OCI-M1 (cell line): ENCODE results near the gene C9orf152.
"Not testable (repeated sequence)": the region's sequence is repeated elsewhere in the genome, so short reads cannot be mapped to it uniquely, and the experiment has no call there.

ENCODE experiments used
- DNase-seq: peaks from one replicate; lab custom pipeline; 2025; lab: John Stamatoyannopoulos, UW

Gene C9orf152

GRCh38 chr9:110214586-110215355 is 6.8 kb upstream of the C9orf152 start:
- DNase-seq, result no peak

DNA sequence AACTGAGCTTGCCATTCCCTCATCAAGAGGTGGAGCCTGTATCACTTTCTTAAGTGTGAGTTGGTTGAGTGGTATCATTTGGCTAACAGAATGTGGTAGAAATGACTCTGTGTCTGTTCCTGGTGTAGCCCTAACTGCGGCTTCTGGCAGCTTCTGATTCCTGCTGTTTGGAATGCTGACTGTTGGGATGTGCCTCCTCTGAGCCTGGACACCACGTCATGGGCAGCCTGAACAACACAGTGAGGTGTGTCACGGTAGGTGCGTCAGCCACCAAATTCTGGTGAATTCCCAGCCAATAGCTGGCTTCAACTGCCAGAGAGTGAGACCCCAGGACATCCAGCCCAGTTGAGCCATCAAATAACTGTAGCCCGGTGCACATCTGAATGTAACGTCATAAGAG is 6.1 kb upstream of the C9orf152 start:
- DNase-seq, result no peak

GRCh38 chr9:110213413-110214044 is 5.6 kb upstream of the C9orf152 start:
- no peak for DNase-seq

DNA sequence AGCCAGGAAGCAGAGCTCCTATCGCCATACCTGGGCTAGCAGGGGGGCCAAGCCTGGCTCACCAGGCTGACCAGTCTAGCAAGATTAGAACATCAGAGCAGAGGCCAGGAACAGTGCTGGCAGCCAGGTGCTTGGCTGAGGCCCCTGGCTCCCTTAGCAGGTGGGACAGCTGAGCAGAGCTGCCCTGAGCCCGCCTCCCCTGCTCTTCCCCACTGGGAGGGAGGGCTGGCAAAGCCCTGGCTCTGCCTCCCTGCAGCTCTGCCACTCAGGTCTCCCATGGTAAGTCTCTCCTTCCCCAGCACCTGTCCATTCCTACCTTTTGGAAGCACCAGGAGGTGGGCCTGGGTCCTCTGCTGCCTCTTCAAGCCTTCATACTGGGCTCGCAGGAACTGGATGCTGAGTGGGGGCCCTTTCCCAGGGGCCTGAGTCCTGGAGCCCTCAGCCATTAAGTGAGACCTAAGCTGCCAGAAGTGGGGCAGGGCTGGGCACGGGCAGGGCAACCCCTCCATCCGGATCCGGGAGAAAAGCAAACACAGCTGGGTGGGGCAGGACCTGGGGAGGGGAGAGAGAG is 803 bp downstream of the C9orf152 start:
- DNase-seq, result no peak

DNA sequence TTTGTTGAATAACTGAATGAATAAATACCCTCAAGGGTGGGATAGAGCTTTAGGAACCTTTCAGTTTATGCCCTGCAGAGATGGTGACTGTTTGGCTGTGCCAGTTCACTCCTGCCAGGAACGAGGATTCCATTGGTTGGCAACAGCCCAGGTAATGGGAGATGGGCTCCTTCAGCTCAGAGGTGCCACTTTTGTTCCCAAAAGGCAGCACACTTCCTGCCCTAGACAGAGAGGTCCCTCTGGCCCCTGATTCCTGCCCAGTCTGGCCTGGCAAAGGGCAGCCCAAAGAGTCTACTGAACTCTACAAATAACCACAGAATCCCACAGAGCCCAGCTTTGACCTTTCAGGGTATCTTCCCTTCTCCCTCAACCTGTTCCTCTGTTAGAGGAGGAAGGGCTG is 1.6 kb downstream of the C9orf152 start:
- no peak for DNase-seq

GRCh38 chr9:110205612-110206011 is 2.3 kb downstream of the C9orf152 start:
- peak; percentile 2 for DNase-seq

DNA sequence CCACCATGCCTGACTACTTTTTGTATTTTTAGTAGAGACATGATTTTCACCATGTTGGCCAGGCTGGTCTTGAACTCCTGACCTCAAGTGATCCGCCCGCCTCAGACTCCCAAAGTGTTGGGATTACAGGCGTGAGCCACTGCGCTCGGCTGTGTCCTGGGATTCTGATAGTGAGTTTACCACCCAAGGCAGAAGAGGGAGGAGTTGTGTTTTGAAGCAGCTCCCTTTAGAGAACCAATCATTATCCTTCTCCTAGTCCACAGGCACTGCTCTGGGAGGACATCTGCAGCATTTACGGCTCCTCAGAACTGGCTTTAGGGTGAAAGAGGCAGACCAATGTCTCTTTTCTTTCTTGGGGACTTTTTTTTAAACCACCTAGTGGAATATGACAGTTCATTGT is 5.7 kb downstream of the C9orf152 start:
- DNase-seq, result no peak

GRCh38 chr9:110199643-110200042 is 8.3 kb downstream of the C9orf152 start:
- DNase-seq, result no peak

DNA sequence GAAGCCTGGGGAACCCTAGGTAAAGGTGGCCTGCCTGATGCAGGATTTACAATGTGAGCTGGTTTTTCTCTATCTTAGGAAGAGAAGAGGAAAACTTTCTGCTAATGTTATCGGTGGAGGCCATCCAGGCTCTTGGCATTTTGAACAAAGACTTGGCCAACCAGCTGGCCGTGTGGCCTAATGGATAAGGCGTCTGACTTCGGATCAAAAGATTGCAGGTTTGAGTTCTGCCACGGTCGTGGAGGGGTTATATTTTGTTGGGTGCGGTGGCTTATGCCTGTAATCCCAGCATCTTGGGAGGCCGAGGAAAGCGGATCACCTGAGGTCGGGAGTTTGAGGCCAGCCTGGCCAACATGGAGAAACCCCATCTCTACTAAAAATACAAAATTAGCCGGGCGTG is 9.6 kb downstream of the C9orf152 start:
- no peak for DNase-seq

DNA sequence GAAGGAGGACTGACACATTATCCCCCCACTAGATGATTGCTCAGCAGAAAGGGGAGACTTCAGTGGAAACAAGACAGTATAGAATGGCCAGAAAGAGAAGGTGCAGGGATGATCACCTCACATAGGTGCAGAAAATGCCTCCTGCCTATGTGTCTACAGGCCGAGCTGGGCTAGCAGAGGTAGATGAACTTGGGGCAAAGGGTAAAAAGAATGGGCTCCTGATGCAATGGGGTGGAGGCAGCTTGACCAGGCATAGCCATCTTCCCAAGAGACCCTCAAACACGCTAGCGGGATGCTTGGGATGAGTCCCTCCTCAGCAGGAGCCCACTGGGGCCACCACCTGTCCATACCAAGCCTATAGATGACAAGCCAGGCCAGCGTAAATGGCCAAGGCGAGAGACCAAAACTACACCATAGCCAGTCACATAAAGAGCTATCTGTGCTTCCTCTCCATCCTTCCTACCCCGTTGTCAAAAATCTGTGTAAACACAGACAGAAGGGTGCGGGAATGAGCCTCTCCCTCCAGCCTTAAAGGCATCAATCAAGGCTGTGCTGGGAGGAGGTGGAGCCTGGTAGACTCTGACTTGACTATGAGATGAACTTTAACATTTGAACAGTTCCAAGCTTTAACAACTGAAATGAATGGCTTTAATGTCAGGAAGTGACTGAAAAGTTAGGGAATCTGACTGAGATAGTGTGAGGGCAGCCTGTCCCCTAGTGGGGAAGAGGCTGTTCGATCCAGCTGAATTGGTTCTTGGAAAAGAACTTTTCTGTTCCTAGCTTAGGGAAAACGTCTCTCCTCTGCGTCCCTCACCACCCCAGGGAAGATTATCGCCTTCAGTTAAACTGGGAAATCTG is 10.4 kb downstream of the C9orf152 start:
- no peak for DNase-seq

- not testable (repeated sequence) for DNase-seq
These were observed 11.9 kb downstream of the C9orf152 start for GRCh38 chr9:110196084-110196499.

GRCh38 chr9:110192531-110193261 is 15.3 kb downstream of the C9orf152 start:
- peak; percentile 7 for DNase-seq

DNA sequence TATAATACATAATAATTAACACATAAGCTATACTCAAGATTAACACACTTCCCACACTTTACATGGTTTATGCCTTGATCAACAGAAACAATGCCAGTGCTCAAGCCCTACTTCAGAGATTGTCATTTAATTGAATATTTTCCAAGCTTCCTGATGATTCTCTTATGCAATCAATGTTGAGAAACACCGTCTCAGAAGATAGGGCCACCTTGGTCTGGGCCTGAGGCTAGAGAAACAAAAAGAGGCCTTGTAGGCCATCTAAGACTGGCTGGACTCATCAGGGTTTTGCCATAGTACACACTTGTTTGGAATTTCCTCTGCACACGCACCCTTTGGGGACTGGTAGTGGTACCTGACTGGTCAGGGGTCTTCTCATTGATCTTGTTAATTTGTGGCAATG is 16.3 kb downstream of the C9orf152 start:
- DNase-seq, result no peak

DNA sequence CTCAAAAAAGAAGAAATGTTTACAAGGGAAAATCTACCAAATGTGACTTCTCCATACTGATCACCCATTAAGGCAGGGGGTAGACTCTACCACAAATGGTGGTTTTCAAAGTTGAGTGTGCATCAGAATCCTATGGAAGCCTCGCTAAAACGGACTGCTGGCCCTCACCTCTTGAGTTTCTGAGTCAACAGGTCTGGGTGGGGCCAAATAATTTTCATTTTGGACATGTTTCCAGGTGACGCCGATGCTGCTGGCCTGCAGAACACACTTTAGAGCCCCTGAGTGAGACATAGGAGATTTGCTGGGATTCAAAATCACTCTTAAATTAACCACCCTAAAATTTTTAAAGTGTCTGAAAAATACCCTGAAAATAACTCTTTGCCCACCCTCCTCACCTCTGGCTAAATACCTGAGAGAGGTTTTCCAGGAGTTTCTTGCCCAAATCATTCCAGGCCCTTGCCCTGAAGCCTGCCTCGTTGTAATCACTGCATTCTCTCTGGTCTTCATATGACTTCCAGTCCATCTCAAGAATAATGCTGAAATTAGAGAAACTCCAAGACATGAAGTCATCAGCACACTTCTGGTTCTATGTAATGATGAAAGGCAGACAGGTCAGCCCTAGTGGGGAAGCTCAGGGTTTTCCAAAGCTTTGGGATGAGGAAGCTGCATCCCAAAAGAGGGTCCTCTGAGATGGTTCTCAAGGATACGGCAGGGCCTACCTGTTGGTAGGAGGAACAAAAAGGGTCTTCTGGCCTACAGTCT is 18.2 kb downstream of the C9orf152 start:
- DNase-seq, result no peak

- no peak for DNase-seq
These were observed 19.0 kb downstream of the C9orf152 start for GRCh38 chr9:110188991-110189390.

DNA sequence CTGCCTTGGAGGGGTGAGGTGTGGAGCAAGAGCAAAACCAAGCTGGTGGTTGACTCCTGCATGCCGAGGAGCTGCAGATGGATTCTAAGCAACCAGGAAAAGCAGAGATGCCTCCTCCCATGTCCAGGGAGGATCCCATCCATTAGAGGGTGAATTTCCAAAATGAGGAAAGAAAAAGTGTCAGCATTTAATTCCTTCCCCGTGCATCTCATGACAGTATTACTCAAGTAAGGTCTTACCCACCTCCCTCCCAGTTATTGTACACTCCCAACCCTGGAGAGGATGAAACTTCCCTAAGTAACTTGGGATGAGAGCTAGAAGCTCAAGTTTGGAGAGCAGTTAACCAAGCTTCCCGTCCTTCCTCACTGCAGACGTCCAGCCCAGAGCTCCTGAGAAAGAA is 19.9 kb downstream of the C9orf152 start:
- DNase-seq, result no peak

GRCh38 chr9:110187126-110187525 is 20.8 kb downstream of the C9orf152 start:
- no peak for DNase-seq

GRCh38 chr9:110186254-110186653 is 21.7 kb downstream of the C9orf152 start:
- DNase-seq, result no peak

GRCh38 chr9:110185806-110186205 is 22.2 kb downstream of the C9orf152 start:
- DNase-seq, result no peak

DNA sequence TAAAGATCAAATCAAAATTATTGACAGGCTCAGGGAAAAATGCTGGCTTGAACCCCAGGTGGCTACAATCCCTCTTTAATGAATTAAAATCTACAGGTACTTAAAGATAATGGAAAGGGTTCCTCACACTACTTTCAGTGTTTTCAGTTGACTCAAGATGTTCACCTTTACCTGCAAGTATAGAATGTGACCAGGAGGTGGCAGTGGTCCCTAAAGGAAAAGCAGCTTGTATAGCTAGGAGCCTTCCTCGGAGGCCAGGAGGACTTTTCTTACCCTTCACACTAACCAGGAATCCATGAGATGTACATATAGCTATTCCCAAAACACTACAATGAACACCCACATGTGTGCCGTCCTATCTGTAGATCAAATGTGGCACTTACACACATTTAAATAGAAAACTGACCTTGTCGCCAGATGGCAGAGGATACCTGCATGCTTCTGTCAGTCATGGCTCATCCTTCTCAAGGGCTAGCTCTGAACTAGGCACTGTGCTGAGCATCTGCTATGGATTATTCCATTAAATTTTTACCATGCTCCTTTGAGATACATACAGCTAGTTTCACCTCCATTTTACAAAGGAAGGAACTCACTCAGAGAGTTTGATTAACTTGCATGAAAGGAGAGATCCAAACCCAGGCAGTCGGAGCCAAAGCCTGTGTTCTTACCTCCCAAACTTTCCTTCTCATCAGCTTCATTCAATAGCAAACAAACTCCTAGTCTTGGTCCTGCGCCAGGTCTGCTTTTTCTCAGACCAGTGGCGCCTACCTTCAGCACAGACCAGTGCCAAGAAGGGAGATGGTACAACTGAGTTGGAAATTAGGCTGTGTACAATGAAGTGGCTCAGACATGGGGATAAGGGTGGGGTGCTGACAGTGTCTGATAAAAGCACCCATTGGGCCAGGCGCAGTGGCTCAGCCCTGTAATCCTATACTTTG is 24.5 kb downstream of the C9orf152 start:
- peak; percentile 76 for DNase-seq
